ENCODE results near the gene PRR13.

Gene PRR13

DNA sequence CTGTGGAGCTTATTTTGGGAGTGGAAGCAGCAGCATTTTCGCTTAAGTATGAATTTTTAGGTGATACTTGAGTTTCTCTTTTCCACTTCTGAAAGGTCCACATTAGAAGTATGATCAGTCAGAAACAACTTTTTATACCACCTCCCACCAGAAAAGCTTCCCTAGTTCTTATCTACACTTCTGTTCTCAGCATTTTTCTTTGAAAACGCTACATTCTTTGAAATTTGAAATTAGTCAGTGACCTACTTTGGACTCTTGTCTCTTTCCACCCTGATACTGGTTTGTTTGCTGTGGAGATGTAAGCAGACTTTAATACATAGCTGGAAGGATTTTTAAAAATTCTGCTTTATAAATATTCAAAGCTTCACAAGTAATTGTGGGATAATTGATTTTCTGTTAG, 32.5 kb downstream of the PRR13 start:
- no peak for DNase-seq

DNA sequence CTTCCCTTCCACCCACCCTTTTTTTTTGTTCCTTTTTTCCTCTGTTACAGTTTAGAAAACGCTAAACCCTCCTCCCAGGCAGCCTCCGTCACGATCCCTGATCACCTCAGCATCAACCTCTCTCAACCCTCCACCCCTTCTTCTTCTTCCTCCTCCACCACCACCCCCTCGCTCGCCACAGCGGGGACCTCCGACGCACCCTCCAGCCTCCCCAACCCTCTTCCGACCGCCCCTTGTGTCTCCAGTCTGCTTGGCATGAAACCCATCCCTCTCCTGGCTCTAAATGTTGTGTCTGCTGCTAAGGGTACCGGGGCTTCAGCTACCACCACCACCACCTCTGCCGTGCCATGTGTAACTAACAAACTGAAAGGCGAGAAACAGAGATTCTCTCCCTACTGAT, 33.3 kb downstream of the PRR13 start:
- no peak for DNase-seq

- DNase-seq: peak; percentile 49
Observed at GRCh38 chr12:53476769-53477209, 35.3 kb downstream of the PRR13 start.

- no peak for DNase-seq
Observed at GRCh38 chr12:53478865-53479264, 37.3 kb downstream of the PRR13 start.

DNA sequence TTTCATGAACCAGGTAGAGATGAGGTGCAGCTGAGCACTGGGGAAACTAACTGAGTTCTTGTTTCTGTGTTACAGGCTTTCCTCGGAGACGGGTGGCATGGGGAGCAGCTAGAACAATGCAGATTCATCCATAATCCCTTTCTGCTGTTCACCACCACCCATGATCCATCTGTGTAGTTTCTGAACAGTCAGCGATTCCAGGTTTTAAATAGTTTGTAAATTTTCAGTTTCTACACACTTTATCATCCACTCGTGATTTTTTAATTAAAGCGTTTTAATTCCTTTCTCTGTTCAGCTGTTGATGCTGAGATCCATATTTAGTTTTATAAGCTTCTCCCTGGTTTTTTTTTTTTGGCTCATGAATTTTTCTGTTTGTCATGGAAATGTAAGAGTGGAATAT, 37.8 kb downstream of the PRR13 start:
- no peak for DNase-seq

- DNase-seq: no peak
Observed at GRCh38 chr12:53480491-53481442, 39.2 kb downstream of the PRR13 start.

DNA sequence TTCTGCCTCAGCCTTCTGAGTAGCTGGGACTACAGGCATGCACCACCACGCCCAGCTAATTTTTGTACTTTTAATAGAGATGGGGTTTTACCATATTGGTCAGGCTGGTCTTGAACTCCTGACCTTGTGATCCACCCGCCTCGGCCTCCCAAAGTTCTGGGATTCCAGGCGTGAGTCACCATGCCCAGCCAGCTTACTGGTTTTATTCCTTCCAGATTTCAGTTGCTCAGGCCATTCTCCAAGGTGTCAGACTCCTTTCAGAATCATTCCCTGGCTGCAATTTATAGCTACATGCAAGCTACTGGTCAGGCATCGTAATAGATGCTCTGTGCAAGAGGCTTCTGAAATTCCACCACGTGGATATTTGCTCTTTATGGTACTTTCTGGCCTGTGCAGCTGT, 39.9 kb downstream of the PRR13 start:
- peak; percentile 40 for DNase-seq

GRCh38 chr12:53481939-53482586, 40.5 kb downstream of the PRR13 start:
- no peak for DNase-seq

DNA sequence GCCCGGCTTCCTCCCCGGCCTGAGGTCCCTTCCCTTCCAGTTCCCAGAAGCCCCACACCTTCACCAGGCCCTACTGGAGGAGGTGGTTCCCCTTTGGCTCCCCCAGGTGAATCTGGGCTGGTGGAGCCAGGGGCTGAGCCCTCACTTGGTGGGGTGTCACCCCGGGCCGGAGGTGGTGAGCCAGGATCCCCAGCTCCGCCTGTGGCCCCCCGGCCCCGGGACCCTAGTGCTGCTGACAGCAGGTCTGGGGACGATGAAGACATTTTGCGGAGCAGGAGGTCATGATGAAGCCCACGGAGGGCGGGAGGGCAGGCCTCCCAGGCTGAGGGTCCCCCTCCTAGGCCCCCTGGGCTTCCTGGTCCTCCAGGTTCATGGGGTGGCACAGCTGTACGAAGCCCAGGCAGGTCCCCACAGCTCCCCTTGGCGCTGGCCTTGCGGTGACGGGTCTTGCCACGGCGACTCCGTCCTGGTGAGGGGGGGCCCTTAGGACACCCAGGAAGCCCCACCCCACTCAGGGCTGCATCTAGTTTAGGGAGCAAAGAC, 41.2 kb downstream of the PRR13 start:
- no peak for DNase-seq

DNA sequence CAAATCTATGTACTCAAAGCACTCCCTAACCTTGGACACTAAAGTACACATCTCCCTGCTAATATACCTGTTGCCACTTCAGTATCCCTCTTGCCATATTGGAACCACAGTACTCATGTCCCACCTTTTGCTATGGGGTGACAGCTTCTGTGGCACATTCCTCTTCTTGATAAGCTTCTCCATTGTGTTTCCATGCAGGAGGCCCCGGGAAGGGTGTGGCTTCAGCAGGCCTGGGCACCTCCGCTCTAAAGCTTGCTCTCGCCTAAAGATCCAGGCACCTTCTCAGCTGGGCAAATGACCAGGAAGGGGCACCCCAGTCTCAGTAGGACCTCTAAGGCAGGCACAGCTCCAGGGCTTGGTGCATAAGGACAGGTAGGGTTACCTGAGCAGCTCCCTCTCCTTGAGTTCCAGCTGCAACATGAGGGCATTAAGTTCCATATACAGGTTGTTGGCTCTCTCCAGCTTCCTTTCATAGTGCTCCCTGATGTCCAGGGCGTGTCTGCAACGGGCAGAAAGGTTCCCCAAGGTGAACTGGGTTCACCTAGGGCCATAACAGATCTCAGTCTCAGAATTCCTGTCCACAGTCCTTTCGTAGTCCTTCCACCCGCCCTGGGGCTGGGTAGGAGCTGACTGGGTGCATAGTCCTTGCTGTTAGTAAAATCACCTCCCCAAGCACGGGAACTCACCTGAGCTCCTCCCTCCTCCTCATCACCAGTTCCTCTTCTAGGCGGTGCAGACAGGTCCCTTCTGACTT, 41.9 kb downstream of the PRR13 start:
- no peak for DNase-seq

- DNase-seq: no peak
Observed at GRCh38 chr12:53483979-53484377, 42.4 kb downstream of the PRR13 start.

DNA sequence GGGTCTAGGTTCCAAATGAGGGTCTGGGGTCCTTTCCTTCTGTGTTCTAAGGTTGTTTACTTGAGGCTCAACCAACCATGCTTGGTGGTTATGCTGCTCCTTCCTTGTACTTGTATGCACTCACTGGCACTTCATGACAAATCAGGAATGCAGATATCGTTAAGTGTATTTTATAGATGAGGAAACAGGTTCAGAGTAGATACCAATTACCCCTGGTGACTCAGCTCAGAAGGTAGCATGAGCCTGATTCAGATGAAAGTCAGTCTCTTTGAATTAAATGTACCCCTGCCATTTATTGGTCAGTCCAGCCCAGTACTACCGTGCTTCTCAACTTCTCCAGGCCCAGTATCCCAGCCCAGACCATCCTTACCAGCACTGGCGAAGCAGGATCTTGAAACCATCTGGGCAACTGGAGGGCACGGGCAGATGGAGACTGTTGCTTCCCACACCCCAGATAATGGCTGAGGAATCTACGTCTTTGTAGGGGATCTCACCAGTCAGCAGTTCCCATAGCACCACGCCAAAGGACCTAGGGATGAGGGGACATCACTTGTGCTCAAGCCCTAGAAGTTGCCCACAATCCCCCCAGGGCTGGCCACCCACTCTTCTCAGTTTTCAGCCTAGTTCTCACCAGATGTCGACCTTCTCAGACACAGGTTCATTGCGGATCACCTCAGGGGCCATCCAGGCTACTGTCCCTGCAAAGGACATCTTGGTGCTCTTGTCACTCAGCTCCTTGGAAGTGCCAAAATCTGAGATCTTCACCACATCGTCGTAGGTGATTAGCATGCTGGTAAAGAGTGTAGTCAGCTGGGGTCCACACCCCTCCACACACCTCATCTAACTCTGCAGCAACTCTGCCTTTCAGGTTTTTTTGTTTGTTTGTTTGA, 43.4 kb downstream of the PRR13 start:
- no peak for DNase-seq

- no peak for DNase-seq
Observed at GRCh38 chr12:53485955-53486735, 44.6 kb downstream of the PRR13 start.

GRCh38 chr12:53486736-53487487, 45.4 kb downstream of the PRR13 start:
- DNase-seq: no peak

GRCh38 chr12:53489242-53489864, 47.8 kb downstream of the PRR13 start:
- DNase-seq: no peak

DNA sequence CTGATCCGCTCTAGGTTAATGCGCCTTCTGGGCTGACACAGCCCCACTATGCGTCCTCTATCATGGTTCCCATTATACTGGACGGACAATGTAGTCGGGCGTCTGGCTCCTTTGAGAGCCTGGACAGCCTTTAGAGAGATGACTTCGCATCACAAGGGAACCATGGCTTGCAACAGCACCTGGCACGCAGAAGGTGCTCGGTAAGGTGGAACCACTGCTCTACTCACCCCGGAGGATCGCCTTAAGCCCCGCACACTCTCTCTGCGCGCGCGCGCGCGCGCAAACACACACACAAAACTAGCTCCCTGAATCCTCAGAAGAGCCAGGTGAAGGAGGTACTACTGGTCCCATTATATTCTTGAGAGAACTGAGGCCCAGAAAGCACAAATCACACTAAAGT, 50.7 kb downstream of the PRR13 start:
- no peak for DNase-seq

GRCh38 chr12:53492830-53493609, 51.5 kb downstream of the PRR13 start:
- DNase-seq: peak; percentile 91

DNA sequence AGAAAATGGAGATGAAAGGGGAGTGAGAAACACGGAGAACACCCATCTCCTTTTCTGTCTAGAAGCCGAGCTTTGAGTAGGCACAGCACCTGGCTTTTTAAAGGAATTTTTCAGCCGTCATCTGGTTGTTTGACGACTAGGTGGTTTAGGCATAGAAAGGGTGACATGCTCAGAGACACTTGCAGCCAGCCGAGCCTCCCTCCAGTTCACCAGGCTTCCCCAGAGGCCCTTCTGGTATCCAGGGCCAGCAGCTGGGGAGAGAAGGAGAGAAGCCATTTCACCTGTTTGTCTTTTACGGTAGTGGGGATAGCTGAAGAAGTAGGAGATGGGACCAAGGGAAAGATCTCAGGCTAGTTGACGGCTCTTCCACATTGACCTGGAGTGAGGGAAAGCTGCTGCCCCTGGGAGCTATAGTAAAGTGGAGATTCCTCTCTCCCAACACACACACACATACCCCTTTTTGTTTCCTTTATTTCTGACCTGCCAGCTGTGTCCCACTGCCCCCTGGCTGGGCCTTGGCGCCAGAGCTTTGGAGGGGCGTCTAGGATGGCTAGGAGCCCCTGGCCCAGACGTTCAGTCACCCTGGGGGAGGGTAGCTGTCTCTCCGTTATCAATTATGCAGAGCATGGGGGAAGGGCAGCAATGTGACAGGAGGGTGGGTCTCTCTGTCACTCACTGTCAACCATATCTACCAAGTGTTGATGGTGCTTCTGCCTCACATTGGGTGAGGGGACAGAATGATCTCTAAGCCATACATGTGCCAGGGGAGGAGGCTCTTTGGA, 52.3 kb downstream of the PRR13 start:
- DNase-seq: no peak
